HuH-7.5 (cell line): ENCODE measurements around the gene CHRNA4.
"Not testable (repeated sequence)": the region's sequence is repeated elsewhere in the genome, so short reads cannot be mapped to it uniquely, and the experiment has no call there.

Experiments
- DNase-seq: peaks from one replicate; pipeline ENCODE4 v3.0.0; 2011; ENCODE audit warnings: low spot score

The CHRNA4 gene

DNA sequence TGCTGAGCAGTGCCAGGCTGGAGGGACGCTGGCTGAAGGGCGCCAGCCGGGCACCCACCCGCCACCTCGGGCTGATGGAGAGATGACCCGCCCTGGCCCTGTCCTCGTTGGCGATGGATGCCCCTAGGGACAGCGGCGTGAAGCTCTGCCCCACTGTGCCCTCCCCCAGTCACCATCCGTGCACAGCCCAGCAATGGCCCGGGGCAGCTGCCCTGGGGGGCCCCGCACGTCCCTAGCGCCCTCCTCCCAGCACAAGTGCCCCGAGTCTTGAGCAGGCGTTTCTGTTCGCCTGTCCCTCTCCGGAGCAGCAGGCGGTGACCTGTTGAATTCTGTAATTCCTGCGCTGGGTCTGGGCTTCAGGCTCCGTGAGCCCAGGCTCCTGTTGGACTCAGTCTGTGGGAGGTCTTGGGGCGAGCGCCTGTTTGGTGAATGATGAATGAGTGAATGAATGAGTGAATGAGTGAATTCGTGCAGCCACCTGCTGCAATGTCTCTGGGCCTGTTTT, 36.8 kb upstream of the CHRNA4 start:
- DNase-seq, result no peak

GRCh38 chr20:63397155-63397843, 36.1 kb upstream of the CHRNA4 start:
- DNase-seq, result no peak

- DNase-seq, result no peak
These were observed 35.2 kb upstream of the CHRNA4 start for GRCh38 chr20:63396300-63396699.

GRCh38 chr20:63395723-63396122, 34.6 kb upstream of the CHRNA4 start:
- DNase-seq, result no peak

DNA sequence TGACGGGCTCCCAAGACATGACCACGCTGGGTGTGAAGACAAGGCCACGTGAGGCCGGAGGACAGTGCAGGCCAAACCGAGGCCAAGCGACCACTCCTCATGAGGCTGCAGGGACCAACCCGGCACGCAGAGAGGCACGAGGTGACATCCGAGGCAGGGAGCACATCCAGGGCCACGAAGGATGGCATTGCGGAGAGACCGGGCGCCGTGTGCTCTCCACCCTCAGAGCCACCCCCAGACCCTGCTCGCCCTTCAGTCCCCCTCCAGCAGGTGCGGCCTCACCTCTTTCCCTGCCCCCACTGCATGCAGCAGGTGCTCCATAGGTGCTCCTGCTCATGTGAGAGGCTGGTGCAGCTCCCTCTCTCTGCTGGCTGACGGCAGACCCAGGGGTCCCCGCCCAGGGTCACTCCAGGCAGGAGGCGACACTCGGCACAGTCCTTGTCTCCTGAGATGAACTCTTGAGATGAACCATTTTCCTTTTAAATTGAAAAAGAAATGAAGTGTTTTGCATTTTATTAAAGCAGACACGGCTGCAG, 33.8 kb upstream of the CHRNA4 start:
- DNase-seq, result no peak

DNA sequence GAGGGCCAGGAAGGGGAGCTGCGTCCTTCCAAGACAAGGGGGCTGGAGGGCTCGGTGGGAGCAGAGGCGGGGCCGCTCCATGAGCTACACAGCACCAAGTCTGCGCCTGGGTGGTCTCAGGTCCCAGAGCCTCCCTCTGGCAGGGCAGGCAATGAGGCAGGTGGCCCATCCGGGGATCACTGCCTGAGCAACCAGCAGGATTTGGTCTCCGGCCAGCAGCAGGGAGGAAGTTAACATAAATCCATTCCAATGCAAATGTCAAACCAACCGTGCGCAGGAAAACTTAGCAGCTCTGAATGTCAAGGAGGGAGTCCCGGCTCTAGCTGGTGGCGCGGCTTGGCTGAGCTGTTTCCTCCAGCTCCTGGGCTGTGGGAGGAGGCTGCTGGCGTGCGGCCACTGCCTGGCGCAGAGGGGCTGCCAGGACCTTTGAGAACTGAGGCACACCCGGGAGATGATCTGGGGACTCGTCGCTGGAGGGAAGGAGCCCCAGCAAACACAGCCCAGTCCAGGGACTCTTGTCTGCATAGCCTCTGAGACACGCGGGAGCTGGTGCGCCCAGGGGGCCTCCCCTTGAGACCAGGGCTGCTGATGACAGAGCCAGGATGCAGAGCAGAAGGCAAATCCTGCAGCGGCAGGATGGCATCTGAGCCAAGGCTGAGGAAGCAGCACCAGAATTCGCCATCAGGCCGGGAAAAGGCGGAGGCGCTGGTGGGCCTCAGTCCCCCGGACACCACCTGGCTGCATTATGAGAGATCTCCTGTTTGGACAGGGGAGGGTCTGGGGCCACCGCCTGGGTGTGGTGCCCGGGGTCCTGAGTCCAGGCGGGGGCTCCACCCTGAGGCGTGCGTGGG, 33.1 kb upstream of the CHRNA4 start:
- DNase-seq, result no peak

DNA sequence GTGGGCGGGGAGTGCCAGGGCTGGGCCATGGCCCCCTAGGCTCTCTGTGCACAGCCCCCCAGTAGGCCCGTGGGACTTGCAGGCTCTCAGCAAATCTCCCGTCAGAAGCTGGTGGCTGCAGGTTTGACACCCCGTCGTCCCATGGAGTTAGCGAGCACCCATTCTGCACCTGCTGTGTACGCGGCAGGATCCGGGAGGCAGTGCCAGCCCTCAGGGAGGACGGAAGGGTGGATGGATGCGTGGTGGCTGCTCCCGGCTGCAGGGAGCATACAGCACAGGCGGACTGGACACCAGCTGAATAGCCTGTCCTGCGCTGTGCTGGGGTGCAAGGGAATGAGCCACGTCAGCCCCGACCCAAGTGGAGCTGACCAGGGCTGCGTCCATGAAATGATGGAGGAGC, 32.4 kb upstream of the CHRNA4 start:
- DNase-seq, result no peak

DNA sequence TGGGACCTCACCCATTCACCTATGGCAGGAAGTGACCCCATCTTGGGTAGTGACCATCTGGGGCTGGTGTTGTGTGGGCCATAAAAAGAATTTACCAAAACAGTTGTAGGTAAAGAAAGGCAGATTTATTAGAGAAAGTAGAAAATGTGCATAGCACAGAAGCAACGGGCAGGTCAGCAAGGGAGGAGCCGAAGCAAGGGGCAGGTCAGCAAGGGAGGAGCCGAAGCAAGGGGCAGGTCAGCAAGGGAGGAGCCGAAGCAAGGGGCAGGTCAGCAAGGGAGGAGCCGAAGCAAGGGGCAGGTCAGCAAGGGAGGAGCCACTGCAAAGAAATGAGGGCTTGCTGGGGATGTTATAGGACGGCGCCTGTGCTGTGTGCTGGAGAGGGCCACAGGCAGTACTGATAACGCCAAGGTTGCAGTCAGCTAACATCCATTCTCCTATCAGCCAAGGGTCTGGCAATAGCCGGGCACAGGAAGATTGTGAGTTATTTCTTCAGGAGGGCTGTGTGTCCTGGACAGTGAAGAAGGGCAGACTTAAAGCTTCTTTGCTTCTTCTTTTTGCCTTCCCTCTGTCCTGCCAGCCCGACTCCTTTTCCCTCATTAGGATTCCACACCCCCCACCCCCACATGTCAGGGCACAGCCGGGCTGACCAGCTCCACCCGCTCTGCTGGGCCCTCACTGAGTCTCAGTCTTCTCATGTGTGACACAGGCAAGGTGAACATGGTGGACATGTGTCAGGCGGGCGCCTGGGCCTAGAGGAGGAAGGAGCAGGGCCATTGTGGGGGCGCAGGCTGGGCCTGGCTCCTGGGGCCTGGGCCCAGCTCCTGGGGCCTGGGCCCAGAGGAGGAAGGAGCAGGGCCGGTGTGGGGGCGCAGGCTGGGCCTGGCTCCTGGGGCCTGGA, 31.6 kb upstream of the CHRNA4 start:
- no peak for DNase-seq

DNA sequence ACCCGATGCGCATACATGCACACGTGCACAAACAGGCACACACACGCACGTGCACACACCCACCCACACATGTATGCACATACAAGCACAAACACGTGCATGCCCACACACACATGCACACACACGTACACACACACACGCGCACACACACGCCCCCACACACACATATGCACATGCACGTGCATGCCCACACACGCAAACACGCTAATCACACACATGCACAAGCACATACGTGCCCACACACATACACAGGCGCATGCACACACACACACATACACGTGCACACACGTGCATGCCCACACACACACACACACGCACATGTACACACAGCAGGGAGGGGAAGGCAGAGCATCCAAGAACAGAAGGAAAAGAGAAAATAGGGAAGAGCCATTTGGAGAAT, 26.8 kb upstream of the CHRNA4 start:
- no peak for DNase-seq

DNA sequence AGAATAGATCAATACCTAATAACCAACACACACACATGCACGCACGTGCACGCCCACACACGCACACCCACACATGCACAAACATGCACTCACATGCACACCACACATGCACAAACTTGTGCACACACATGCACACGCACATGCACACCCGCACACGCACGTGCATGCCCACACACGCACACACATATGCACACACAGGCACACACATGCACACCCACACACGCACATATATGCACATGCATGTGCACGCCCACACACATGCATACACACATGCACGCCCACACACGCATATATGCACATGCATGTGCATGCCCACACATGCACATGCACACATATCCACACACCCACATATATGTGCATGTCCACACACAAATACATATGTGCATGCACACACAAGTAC, 26.2 kb upstream of the CHRNA4 start:
- no peak for DNase-seq

DNA sequence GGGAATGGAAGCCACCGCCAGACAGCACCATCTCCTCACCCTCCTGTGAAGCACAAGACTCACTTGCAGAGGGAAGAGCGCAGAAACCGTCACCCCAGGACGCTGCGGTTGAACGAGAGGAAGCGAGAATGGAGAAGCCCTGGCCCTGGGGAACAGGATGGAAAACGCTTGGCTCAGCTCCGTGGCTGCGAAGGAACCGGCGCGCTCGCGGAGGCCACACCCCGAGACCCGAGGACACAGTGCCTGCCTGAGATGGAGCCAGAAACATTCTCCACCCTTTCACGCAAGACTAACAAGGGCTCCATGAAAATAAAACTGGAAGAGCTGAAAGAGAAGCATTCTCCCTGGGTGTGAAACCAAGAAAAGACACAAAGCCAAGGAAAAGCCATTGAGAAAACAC, 25.3 kb upstream of the CHRNA4 start:
- no peak for DNase-seq

- no peak for DNase-seq
These were observed 24.7 kb upstream of the CHRNA4 start for GRCh38 chr20:63385819-63386218.

GRCh38 chr20:63384336-63384735, 23.2 kb upstream of the CHRNA4 start:
- no peak for DNase-seq

DNA sequence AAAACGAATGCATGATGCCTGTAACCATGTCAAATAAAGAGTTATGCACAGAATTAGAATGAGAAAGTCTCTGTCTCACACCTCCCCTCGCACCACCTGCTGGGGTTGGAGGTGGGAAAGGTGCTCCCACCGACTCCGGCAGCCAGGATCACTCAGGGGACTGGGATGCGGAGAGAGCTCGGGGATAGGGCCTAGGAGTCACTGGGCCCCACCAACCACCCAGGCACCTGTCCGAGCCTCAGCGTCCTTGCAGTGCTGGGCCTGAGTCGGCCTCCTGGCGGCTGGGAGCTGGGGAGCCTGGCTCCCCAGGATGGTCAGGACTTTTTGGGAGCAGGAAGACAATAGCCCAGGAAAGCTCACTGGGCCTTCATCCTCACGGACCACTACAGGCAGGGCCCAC, 22.4 kb upstream of the CHRNA4 start:
- DNase-seq, result no peak

- DNase-seq, result no peak
These were observed 21.6 kb upstream of the CHRNA4 start for GRCh38 chr20:63382551-63383300.

DNA sequence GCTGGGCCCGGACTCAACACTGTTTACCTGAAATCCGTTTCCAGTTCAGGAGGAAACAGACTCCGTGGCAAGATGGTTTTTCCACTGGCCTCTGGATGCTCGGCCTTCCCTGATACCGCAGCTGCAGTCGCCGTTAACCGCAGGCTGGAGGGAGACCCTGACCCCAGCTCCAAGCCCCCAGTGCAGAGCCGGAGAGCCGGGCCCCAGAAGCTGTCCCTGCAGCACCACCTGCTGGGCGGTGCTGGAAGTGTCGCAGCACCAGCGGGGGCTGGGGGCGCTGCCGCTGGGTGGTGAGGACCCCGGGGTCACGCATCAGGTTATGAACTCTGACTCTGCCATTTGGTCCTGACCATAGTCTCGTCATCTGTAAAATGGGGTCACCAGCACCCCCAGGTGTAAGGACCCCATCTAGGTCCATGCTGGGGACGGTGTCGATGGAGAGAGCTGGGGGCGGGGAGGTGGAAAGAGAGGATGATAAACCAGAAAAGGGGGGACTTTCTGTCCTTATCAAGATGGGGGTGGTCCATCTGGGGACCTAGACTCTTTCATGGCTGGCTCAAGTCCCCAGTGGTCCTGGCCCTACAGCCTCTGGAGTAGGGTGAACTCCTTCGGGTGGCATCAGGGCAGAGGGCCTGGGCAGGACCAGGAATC, 20.8 kb upstream of the CHRNA4 start:
- peak; percentile 91 for DNase-seq

DNA sequence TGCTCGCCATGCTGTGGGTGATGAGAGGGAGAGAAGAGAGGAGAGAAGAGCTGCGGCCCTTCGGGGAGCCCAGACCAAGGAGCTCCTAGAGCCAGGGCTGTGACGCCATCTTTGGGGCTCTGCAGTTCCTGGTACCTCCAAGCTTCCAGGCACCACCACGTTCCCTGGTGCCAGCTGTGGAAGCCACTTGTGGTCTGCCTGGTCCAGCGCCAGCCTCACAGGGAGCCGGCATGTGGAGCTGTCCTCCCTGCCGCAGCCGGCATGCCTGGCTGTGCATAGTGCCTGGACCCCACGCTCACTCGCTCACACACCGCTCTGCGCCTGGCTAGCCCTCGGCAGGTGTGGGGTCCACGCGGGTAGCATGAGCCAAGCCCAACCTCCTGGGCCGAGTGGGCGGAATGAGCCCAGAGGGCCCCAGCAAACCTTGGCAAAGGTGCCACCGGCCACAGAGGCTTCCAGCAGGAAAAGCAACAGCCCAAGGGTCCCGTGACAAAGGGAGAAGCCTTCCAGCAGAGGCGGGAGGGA, 19.3 kb upstream of the CHRNA4 start:
- DNase-seq, result no peak

DNA sequence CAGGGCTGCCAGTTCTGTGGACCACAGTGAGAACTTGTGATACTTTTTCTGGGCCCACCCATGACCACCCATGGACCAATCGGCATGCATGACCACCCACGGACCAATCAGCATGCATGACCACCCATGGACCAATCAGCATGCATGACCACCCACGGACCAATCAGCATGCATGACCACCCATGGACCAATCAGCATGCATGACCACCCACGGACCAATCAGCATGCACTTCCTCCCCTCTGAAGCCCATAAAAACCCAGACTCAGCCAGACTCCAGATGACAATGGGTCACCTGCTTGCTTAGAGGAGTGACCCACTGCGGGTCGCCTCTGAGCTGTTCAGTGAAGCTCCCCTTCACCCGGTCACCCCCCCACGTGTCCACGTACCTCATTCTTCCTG, 18.7 kb upstream of the CHRNA4 start:
- DNase-seq, result not testable (repeated sequence)

- DNase-seq, result no peak
These were observed 18.1 kb upstream of the CHRNA4 start for GRCh38 chr20:63379296-63379695.

DNA sequence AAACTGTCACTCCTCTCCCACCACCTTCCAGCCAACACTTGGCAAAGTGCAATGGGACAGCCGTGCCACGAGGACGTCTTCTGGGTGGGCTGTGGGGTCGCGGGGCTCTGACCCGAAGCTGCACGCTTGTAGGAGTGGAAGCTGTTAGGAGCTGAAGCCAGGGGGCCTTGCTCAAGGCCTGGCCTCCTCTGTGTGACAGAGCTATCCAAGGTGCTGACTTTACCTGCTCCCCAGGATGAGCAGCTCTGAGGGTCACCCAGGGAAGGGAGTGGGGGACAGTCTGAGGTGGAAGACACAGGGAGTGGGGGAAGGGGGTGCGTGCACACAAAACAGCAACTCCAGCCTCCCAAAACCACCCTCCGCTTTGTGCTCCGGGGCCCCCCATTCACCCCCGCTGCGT, 17.5 kb upstream of the CHRNA4 start:
- no peak for DNase-seq

- no peak for DNase-seq
These were observed 16.8 kb upstream of the CHRNA4 start for GRCh38 chr20:63377951-63378381.
